Neural cell (in vitro differentiated cells): ENCODE results near the gene DIPK2B.

Experiments
- EP300 ChIP-seq: fragments of 450-650 bp; conservative IDR thresholded peaks from 2 replicates; pipeline ENCODE4 v1.6.1; 2014; ENCODE audit warnings: antibody characterized with exemption, mild to moderate bottlenecking, moderate library complexity; ENCODE audit not compliant: poor library complexity, severe bottlenecking
- EZH2 ChIP-seq: fragments of 200-600, 300-800 bp; shearing (Covaris generic), sonication (generic); IDR thresholded peaks from 2 replicates; pipeline ENCODE4 v1.6.1; 2014; ENCODE audit warnings: antibody characterized with exemption, low read length, borderline replicate concordance, mild to moderate bottlenecking; ENCODE audit not compliant: insufficient read depth, poor library complexity, severe bottlenecking
- POLR2AphosphoS5 ChIP-seq: IDR thresholded peaks from 2 replicates; pipeline ENCODE4 v1.6.1; 2012
- RAD21 ChIP-seq: fragments of 450-650 bp; conservative IDR thresholded peaks from 2 replicates; pipeline ENCODE4 v1.6.1; 2014; ENCODE audit warnings: antibody characterized with exemption, mild to moderate bottlenecking, moderate library complexity
- REST ChIP-seq: IDR thresholded peaks from 2 replicates; pipeline ENCODE4 v1.6.1; 2012; ENCODE audit warnings: borderline replicate concordance
- SMC3 ChIP-seq: fragments of 450-650 bp; conservative IDR thresholded peaks from 2 replicates; pipeline ENCODE4 v1.6.1; 2014; ENCODE audit warnings: antibody characterized with exemption, mild to moderate bottlenecking, moderate library complexity; ENCODE audit not compliant: poor library complexity
- TAF1 ChIP-seq: IDR thresholded peaks from 2 replicates; pipeline ENCODE4 v1.6.1; 2012; ENCODE audit warnings: low read depth
- TF ChIP-seq, protein P1 (sequence below): fragments of 450-650 bp; IDR thresholded peaks from 2 replicates; pipeline ENCODE4 v1.5.1; 2014; ENCODE audit warnings: antibody characterized with exemption, mild to moderate bottlenecking, moderate library complexity; ENCODE audit not compliant: poor library complexity, severe bottlenecking

- TF ChIP-seq, protein P1, sequence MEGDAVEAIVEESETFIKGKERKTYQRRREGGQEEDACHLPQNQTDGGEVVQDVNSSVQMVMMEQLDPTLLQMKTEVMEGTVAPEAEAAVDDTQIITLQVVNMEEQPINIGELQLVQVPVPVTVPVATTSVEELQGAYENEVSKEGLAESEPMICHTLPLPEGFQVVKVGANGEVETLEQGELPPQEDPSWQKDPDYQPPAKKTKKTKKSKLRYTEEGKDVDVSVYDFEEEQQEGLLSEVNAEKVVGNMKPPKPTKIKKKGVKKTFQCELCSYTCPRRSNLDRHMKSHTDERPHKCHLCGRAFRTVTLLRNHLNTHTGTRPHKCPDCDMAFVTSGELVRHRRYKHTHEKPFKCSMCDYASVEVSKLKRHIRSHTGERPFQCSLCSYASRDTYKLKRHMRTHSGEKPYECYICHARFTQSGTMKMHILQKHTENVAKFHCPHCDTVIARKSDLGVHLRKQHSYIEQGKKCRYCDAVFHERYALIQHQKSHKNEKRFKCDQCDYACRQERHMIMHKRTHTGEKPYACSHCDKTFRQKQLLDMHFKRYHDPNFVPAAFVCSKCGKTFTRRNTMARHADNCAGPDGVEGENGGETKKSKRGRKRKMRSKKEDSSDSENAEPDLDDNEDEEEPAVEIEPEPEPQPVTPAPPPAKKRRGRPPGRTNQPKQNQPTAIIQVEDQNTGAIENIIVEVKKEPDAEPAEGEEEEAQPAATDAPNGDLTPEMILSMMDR, result no peak
- TF ChIP-seq EZH2 (no peak), EP300 (no peak), REST (no peak), POLR2AphosphoS5 (no peak), TAF1 (no peak), SMC3 (no peak), RAD21 (no peak)
Measured at GRCh38 chrX:45191383-45191782, 9.3 kb downstream of the DIPK2B start.
